ENCODE measurements around the gene MANSC1.
A peak's percentile ranks its signal among the peaks of the same experiment; 100 is the strongest.
"Not testable (repeated sequence)": the region's sequence is repeated elsewhere in the genome, so short reads cannot be mapped to it uniquely, and the experiment has no call there.

The MANSC1 gene

DNA sequence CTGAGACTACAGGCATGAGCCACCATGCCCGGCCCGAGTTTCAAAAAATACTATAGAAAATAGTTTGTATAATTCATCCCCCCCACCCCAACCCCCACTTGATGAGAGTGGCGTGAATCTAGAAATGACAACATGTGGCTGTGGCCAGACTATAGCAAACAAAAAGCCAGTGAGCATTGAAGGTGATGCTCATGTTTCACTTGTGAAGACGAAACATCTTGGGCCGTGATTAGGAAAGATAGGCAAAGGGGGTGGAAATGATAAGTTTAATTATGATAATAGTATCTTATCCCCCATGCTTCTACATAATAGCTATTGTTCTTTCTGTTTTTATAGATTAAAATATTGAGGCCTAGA, 15.4 kb upstream of the MANSC1 start:
- no peak for DNase-seq (ENCODE audit: low read depth)

DNA sequence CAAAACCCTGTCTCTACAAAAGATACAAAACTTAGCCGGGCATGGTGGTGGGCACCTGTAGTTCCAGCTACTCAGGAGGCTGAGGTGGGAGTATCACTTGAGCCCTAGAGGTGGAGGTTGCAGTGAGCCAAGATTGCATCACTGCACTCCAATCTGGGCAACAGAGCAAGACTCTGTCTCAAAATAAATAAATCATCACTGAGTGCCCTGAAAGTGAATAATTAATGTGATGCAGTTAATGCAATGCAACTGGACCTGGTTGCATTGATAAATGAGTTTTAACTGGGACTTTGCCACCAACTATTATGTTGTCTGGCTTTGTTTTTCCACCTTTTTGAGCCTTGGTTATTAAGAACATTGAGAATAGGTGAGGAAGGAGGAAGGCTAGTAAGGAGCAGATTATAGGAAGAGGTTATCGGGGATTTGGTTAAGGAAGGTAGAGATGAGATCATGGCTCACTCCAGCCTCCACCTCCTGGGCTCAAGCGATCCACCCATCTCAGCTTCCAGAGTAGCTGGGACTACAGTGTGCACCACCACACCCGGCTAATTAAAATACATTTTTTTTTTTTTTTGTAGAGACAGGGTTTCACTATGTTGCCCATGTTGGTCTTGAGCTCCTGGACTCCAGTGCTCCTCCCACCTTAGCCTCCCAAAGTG, 14.9 kb upstream of the MANSC1 start:
- DNase-seq (ENCODE audit: low read depth), result no peak

DNA sequence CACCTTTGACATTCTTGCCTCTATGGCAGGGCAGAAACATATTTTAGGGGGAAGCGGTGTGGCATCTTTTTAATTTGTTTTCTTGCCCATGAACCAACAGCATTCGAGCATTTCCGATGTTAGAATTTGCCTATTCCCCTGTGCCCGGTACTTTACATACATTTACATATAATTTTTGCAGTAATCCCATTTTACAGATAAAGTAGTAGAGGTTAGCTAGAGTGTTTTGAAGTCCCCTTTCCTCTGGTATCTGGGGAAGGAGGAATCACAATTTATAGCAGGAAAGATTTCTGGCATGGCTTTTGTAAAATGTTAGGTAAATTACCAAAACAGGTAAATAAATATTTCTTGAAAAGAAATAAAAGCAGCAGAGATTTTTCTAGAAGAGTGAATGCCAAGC, 8.5 kb upstream of the MANSC1 start:
- no peak for DNase-seq (ENCODE audit: low read depth)

DNA sequence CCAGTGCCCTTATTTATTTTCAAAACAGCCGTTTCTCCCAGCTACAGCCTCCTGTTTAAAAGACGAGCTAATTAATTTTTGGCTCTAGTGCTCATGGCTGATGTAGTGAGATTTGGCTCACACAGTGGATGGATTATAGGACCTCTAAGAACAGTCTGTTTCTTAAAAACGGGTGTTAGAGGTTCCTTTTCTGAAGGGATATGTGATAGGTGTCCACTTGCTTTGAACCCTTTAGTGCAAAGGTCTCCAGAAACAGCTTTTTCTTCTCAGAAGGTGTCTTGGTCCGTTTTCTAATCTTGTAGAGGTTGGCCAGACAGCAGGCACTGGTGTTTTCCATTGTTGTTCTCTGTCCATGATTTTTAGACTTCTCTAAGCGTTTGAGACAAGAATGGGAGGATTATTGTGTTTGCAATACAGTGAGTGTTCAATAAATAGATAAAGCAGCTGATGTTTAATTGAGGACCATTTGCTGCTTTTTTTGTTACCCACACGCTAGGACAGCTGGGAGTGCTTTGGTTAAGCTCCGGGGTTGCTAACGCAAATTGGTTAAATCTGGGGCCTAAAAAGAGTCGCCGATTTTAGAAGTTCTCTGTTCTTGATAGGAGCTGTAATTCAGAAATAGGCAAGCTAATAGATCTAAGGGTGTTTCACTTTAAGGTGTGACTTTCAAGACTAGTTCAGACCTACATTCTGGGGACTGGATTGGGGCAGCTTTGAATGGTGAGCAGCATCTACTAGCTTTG, 7.8 kb upstream of the MANSC1 start:
- no peak for DNase-seq (ENCODE audit: low read depth)

DNA sequence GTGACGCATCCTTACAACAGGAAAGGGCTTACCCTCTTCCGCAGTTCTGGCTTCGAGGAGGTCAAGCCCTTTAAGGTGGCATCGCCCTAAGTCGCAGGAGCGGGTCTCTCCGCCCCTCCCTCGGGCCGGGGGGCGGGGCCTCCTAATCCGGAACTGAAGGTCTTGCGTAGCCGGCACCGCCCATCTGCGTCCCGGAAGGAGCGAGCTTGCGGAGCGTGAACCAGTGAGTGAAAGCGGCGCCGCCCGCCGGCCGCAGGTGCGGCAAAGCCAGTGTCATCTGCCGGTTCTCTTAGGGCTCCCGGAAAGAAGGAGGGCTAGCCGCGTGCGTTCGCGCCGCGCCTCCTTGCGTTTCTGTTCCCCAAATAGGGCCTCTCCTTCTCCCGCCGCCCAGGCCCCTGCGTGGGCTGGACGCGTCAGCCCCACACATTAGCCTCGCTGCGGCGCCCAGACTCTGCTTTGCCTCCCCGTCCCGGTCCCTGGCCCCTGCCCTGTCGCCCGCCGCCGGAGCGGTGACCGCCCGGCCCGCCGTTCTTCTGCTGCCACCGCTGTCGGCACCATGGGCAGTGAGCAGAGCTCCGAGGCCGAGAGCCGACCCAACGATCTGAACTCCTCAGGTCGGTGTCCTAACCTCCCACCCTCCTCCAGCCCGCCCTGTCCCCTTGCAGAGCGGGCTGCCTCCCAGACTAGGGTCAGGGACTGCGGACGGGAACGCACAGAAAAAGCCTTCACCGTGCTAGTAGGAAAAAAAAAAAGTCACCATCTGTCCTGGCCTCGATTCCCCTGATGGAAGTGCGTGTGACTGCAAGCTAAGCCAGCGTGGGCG, 7.1 kb upstream of the MANSC1 start, which contains the start of gene BORCS5:
Gene BORCS5, plus strand, starts transcription at position 183 of the 823 bp plus-strand sequence. Its CDS starts 374 bp downstream, at position 557.
- DNase-seq (ENCODE audit: low read depth), result peak; percentile 91

DNA sequence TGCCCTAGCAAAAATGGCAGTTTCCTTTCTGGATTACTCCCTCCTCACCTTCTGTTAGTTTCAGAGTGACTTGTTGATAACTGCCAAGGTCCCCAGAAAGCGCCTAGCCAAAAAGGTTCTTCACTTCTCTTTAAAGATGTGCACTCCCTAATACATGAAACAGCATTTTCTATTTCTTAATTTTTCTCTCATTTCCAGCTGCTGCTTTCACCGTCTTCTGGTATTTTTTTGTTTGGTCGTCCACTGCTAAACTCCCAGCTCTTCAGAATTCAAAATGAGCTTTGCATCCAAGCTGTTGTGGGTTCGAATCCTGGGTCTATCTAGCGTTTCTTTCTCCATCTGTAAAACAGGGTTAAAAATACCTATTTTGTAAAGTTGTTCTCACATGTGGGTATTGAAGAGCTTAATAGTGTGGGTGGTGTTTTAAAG, 6.4 kb upstream of the MANSC1 start:
- DNase-seq (ENCODE audit: low read depth), result no peak

DNA sequence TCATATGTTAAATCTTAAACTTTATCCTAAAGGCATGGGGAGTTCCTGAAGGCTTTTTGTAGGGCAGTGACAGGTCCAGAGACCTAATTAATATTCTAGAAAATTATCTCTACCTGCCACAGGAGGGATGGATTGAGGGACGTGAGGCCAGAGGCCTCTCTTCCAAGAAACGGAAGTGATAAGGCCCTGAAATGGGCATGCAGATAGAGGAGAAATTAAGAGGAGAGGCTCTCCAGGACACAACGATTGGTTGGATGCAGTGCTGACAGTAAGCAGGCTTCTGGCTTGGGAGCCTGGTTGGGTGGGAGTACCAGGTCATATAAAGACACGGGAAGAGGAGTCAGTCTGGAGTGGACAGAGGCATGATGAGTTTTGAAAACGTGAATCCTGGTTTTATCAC, 3.8 kb upstream of the MANSC1 start:
- no peak for DNase-seq (ENCODE audit: low read depth)

DNA sequence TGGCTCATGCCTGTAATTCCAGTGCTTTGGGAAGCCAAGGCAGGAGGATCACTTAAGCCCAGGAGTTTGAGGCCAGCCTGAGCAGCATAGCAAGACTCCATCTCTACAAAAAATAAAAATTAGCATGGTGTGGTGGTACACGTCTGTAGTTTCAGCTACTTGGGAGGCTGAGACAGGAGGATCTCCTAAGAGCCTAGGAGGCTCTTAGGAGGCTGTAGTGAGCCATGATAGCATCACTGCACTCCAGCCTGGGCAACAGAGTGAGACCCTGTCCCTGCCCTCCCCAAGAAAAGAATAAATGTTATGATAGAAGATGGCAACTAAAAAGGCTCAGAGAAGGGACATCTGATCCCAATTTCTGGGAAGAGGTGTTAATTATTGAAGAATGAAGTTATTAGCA, 3.2 kb upstream of the MANSC1 start:
- DNase-seq (ENCODE audit: low read depth), result no peak

DNA sequence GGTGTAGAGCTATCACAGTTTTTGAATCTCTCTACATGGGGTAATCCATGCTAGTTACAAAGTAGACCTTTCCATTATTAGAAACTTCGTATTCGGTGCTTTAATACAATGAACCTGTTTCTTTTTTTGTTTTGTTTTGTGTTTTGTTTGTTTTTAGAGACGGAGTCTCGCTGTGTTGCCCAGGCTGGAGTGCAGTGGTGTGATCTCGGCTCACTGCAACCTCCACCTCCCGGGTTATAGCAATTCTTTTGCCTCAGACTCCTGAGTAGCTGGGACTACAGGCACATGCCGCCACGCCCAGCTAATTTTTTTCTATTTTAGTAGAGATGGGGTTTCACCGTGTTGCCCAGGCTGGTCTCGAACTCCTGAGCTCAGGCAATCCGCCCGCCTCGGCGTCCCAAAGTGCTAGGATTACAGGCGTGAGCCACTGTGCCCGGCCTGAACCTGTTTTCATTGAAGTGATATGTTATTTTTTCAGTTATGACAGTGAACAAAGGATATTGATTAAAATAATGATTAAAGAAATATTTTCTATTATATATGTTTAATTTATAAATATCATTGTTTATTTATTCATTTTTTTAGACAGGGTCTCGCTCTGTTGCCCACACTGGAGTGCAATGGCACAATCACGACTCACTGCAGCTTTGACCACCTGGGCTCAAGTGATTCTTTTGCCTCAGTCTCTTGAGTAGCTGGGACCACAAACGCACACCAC, 1.6 kb upstream of the MANSC1 start:
- DNase-seq (ENCODE audit: low read depth), result not testable (repeated sequence)

DNA sequence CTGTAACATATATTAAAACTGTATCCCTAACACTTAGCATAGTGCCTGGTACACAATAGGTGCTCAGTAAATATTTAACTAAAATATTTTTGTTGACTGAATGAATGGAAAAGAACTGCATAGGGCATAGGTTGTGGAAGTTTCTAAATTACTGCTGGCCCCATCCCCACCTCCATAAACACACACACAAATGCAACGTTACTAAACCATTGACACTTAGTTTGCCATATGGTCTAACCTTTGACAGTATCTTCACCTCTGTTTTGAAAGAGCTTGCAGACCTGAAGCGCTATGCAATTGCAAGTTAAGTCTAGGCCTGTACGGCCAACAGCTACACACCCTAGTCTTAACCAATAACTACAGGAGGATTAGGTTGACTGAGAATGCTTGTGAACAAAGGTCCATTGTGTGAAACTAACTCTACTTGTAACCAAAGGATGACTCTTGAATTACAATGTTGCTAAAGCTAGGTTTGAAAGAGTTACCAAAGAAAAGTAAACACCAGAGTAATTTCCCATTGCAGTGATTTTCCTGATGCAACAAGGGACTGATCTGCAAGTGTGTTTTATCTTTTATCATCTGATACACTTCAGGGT, 924 bp upstream of the MANSC1 start:
- no peak for DNase-seq (ENCODE audit: low read depth)

DNA sequence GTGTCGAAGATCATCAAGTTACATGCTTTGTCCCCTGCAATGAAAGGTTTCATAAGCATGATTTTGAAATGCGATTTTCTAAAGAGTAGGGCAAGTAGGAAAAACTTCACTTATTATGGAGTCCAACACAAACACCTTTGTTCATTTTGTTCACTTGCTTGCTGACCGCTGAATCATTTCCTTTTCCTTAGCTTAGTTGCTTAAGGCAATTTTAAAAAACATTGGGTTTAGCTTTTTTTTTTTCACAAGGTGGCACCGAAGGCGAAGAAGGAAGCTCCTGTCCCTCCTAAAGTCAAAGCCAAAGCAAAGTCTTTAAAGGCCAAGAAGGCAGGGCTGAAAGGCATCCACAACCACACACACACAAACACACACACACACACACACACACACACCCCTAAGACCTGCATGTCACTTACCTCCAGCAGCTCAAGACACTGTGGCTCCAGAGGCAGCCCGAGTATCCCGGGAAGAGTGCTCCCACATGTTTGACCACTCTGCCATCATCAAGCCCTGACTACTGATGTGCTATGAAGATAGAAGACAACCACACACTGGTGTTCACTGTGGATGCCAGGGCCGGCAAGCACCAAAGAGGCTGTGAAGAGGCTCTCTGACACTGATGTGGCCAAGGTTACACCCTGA, 11.4 kb downstream of the MANSC1 start:
- peak; percentile 31 for DNase-seq (ENCODE audit: low read depth)

DNA sequence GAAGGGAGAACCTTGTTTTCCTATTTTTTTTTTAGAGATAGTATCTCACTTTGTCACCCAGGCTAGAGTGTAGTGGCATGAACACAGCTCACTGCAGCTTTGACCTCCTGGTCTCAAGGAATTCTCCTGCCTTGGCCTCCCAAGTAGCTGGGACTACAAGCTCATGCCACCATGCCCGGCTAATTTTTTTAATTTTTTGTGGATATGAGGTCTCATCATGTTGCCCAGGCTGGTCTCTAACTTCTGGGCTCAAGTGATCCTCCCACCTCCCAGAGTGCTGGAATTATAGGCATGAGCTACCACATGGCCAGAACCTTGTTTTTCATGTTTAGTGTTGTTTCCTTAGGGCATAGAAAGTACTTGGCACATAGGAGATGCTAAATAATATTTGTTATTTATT, 13.5 kb downstream of the MANSC1 start:
- no peak for DNase-seq (ENCODE audit: low read depth)

DNA sequence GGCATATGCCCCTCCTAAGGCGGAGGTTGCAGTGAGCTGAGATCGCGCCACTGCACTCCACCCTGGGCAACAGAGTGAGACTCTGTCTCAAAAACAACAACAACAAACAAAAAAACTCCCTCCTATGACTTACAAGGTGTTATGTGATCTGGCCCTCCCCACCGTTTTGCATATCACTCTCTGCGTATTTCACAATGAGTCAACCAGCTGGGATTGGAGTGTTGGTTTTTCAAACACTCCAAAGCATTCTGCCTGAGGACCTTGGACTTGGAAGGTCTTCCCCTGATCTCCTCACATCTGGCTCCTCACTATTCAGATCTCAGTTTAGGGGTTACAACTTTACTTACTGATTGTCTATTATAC, 14.0 kb downstream of the MANSC1 start:
- DNase-seq (ENCODE audit: low read depth), result peak; percentile 35

DNA sequence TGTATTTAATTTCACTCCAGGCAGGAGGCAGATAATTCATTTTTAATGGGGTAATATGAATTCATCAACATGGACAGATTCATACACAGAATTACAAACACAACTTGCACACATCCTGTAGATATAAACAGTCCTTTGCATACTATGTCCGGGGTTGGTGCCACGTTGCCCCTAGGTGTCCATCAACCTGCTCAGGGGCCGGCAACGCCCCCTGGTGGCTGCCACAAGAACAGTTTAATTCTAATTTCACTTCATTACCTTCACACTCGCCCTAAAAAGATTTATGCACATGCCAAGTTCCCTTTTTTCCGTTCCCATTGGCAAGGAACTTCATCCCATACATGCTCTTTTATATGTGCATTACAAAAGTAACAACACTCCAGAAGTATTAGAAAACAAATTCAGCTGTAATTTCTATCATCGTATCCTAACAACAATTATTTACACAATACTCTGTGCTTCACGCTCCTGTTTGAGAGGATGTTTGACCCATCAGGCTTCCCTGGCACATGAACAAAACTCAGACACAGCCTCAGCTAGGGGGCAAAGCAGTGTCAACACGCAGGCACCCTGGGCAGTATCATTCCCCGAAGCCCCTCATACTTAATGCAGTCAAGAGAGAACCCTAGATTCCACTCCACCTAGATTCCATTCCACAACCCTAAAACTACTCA, 15.5 kb downstream of the MANSC1 start:
- DNase-seq (ENCODE audit: low read depth), result peak; percentile 9

DNA sequence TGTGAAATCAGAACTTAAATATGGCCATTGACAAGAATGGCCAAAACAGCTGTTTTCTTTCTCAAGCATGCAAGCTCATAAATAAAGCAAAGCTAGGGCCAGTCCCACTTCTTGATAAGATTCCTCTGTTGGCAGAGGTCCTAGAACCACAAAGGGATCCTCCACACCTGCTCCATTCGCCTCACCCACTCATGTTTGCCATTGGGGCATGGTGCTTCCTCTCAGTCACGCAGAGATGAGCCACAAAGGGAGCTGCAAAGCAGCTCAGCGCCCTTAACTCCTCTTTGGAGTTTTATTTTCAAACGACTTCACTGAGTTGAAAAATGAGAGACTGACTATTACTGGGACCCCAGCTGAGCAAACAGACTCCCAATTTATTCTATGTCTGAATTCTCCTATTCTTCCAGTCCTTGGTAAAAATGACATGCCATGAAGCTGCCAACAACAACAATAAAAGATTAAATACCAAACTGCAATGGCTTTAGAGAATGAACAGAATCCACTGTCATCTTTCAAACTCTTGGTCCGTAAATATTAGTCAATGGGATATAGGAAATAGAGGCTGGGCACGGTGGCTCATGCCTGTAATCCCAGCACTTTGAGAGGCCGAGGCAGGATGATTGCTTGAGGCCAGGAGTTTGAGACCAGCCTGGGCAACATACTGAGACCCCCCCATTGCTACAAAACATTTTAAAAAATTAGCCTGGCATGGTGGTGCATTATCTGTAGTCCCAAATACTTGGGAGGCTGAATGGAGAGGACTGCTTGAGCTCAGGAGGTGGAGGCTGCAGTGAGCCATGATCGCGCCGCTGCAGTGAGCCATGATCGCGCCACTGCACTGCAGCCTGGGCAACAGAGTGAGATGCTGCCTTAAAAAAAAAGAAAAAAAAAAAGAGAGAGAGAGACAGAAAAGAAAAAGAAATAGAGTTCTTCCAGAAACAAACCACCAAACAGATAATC, 16.4 kb downstream of the MANSC1 start:
- DNase-seq (ENCODE audit: low read depth), result no peak

DNA sequence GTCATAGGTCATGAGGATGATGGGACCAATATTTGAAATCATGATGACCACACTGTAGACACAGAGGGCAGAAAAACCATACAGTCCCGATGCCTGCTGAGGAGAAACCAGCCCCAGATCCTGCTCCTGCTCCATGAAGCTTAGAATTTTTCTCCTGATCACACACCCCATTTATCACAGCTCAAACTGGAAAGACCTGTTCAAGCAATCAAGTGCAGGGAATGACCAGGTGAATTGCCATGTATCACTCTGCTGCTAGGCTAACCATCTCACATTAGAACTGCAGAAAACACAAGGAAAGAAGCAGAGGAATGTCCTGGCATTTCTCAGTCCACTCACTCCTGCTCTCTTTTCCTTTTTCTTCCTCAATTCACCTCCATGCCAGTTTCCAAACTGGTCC, 18.1 kb downstream of the MANSC1 start:
- DNase-seq (ENCODE audit: low read depth), result no peak

DNA sequence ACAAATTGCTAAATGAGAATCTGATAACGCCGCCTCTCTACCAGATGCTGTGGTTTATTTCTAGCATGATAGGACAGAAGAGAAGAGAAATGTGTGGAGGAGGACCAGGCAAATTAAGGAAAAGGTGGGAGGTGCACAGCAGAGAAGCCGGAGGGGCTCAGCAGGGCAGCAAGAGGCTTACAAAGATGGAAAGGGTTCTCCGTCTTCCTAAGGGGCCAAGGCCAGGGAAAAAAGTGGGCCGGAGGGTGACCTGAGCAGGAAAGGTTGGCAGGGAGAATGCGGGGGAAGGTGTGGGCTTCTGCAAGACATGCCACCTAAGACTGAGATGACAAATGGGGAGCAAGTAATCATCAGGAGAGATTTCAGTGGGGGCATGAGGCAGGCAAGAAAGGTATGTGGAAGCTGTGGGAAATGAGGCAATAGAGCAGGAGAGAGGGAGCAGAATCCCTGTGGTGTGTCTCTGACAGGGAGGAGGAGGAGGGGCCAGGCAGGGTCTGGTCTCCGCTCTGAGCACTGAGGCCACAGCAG, 18.7 kb downstream of the MANSC1 start:
- no peak for DNase-seq (ENCODE audit: low read depth)

DNA sequence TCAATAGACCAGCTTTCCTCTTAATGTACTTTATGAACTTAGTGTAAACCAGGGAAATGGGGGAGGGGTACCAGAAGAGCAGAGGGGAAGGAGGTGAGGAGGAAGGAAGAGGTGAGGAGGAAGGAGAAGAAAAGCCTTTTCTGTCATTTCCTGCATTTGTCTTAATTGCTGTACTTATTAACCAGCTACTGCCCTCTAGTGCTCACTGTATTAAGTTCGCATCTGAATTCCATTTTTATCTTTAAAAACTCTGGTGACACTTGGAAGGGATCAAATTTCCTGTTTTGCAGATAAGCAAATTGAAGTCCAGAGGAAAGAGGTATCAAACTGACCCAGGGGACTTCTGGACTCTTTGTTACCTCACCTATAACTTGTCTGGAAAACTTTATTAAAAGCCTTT, 22.2 kb downstream of the MANSC1 start:
- DNase-seq (ENCODE audit: low read depth), result peak; percentile 48

DNA sequence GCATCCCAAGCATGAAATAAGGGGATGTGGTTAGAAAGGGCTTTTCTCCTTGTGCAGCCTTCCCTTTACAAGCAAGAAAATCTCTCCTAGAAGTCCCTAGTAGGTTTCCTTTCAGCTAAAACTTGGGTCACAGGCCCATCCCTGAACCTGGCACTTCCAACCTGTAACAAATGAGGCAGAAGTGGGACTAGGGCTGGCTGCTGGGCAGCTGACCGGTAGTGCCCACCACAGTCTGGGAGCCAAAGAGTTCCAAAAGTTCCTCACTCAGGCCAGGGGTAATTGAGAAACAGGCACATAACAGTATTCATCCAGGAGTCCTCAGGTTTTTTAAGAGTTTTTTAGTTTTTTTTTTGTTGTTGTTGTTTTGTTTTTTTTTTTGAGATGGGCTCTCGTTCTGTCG, 23.8 kb downstream of the MANSC1 start:
- DNase-seq (ENCODE audit: low read depth), result no peak

Measured in fibroblast of gingiva (primary cell).